Ramos (cell line): ENCODE measurements around the gene PNMT.
"Not testable (repeated sequence)": the region's sequence is repeated elsewhere in the genome, so short reads cannot be mapped to it uniquely, and the experiment has no call there.

Experiments
- in situ Hi-C: fragments of 300-500 bp; cut with MboI; formaldehyde crosslinking; loops from one replicate; pipeline ENCODE4 v1.14.3; 2022; ENCODE audit warnings: low sequenced_read_pairs; ENCODE audit not compliant: unreplicated experiment

The PNMT gene

DNA sequence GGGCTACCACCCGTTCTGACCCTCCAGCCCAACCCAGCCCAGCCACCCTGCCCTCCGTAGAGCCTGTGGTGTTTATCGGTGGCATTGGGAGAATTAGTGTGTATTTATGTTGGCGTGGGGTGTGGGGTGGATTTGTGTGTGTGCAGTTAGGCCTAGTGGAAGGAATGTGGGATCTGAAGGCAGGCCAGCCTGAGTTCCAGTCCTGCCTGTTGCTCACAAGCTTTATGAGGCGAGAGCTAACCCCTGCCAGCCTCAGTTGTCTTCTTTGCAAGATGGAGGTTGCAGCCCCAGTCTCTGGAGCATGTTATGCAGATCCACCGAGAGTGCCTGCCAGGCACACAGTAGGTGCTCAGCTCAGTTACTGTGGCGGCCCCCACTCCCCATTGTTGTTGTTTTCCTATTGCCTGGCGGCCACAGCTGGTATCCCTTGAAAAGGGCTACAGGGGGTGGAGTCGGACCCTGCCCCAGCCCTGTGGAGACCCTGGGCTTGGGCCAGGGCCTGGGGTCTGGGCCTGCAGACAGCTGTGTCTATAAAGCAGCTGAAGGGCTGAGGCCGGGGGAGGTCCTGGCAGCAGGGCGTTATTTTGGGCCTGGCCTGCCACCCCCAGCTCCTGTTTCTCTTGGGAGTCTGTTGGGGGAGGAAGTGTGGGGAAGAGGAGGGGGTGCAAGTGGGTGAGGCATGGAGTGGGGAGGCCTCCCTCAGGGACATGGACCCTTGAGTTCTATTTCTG lies 36.7 kb downstream of the PNMT start:
- in situ Hi-C loops: no loop called here

DNA sequence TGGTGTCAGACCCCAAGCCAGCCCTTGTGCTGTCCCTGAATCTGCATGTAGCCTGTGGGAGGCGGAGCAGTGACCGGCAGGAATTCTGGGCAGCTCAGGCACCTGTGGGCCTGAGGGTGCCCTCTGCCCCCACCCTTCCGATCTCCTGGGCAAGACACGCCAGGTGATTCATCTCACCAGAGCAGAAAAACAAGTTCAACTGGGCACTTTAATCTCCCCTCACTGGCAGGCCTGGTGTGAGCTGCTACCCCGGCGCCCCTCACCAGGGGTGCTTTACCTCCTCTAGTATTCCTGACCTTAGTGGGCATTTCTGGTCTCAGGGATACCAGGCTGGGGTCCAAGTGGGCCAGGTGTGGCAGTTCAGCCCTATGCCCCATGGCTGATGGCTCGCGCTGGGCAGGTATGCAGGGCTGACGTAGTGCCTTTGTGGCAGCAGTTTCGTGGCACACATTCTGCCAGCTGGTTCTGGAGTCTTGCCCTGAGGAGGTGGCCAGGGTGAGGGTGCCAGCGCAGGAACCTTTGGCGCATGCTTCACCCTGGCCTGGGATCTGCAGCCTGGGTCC lies 37.6 kb downstream of the PNMT start:
- in situ Hi-C loops: no loop called here

DNA sequence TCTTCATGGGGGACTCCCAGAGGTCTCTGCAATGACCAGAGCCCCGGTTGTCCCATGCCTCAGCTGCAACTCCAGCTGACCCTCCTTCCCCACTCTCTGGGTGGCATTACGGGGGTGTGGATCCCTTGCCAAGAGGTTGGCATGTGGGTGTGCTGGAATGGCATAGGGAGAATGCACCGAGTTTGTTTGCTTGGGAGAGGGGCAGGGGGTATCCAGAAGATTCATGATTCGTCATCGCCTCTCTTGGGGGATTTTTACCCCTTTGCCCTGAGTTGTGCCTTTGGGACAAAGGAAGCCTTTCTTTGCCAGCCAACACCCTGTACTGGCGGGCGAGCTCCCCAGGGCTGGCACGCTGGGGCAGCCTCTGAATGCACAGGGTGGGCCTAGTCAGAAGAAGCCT lies 38.1 kb downstream of the PNMT start:
- in situ Hi-C loops: no loop called here

DNA sequence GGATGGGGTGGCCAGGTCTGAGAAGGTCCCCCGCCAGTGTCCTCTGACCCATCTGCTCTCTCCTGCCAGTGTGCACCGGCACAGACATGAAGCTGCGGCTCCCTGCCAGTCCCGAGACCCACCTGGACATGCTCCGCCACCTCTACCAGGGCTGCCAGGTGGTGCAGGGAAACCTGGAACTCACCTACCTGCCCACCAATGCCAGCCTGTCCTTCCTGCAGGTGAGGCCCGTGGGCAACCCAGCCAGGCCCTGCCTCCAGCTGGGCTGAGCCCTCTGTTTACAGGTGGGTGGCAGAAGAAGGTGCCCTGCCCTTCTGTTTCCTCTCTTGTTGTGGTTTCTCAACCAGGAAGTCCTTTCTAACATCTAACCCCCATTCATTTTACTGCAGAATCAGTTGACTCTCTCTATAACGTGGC lies 38.7 kb downstream of the PNMT start:
- in situ Hi-C loops: no loop called here

DNA sequence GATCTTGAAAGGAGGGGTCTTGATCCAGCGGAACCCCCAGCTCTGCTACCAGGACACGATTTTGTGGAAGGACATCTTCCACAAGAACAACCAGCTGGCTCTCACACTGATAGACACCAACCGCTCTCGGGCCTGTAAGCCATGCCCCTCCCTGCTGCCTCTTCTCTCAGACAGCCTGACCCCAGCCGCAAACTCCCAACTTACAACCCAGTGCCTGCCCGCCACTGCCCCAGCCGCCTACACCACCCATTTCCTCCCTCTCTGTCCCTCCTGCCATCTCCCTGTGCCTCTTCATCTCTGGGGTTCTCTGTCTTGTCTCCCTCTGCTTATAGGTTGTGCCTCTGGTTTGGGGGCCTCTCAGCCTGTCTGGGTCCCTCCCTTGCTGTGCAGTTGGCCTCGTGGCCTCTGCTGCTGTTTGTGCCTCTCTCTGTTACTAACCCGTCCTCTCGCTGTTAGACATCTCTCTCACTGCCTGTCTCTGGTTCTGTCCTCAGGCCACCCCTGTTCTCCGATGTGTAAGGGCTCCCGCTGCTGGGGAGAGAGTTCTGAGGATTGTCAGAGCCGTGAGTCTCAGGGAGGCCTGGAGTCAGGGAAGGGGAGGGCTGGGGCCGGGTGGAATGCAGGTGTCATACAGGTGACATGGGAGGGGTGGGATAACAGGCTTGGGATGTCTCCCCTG lies 41.2 kb downstream of the PNMT start:
- in situ Hi-C loops: no loop called here

DNA sequence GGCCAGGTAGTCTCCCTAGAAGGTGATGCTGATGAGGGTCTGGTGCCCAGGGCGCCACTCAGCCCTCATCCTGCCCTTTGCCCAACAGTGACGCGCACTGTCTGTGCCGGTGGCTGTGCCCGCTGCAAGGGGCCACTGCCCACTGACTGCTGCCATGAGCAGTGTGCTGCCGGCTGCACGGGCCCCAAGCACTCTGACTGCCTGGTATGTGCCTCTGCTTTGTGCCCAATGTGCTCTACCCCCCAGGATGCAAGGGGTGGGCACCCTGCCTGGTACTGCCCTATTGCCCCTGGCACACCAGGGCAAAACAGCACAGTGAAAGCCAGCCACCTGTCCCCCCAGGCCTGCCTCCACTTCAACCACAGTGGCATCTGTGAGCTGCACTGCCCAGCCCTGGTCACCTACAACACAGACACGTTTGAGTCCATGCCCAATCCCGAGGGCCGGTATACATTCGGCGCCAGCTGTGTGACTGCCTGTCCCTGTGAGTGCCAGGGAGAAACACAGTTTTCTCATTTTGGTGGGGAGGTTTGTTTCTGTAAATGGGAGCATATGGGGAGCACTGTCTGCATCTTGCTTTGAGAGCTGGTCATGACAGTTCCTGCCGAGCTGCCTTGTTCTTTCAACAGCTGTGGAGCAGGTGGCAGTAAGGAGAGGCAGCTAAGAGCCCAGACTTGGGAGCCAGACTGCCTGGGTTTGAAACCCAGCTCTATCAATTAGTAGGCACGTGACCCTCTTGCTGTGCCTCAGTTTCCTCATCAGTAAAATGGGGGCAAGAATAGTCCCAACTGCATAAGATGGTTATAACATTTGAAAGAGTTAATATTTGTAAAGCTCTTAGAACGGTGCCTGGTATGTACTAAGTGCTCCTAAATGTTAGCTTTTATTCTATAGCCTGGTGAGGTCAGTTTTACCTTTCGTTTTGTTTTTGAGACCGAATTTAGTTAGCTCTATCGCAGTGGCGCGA lies 42.0 kb downstream of the PNMT start:
- in situ Hi-C loops: no loop called here

DNA sequence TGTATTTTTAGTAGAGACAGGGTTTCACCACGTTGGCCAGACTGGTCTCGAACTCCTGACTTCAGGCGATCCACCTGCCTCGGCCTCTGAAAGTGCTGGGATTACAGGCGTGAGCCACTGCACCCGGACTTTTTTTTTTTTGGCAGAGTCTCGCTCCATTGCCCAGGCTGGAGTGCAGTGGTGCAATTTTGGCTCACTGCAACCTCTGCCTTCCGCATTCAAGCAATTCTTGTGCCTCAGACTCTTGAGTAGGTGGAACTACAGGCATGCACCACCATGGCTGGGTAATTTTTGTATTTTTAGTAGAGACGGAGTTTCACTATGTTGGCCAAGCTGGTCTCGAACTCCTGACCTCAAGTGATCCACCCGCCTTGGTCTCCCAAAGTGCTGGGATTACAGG lies 42.8 kb downstream of the PNMT start:
- in situ Hi-C loops: not testable (repeated sequence)

DNA sequence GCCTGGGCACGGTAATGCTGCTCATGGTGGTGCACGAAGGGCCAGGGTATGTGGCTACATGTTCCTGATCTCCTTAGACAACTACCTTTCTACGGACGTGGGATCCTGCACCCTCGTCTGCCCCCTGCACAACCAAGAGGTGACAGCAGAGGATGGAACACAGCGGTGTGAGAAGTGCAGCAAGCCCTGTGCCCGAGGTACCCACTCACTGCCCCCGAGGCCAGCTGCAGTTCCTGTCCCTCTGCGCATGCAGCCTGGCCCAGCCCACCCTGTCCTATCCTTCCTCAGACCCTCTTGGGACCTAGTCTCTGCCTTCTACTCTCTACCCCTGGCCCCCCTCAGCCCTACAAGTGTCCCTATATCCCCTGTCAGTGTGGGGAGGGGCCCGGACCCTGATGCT lies 43.6 kb downstream of the PNMT start:
- in situ Hi-C loops: no loop called here

DNA sequence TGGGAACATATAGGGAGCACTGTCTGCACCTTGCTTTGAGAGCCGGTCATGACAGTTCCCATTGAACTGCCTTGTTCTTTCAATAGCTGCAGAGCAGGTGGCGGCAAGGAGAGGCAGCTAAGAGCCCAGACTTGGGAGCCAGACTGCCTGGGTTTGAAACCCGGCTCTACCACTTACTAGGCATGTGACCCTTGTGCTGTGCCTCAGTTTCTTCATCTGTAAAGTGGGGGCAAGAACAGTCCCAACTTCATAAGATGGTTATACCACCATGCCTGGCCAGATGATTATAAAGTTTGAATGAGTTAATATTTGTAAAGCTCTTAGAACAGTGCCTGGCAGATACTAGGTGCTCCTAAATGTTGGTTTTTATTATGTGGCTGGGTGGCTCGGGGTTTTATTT lies 46.0 kb downstream of the PNMT start:
- in situ Hi-C loops: no loop called here

DNA sequence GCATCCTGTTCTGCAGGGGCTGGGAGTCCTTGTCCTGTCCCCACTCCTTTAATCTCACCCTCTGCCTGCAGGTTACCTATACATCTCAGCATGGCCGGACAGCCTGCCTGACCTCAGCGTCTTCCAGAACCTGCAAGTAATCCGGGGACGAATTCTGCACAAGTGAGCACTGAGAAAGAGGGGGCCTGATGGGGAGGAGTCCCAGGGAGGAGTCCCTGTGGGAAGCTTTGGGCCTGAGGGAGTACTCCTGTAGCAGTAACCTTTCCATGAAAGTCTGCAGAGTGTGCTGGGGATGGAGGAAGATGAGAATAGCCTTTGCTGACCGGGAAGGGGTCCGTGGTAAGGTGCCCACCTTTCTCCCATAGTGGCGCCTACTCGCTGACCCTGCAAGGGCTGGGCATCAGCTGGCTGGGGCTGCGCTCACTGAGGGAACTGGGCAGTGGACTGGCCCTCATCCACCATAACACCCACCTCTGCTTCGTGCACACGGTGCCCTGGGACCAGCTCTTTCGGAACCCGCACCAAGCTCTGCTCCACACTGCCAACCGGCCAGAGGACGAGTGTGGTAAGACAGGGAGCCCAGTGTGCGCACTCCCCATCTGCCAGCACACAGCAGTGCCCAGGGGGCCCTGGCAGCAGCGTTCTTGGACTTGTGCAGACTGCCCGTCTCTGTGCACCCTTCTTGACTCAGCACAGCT lies 47.3 kb downstream of the PNMT start:
- in situ Hi-C loops: no loop called here

DNA sequence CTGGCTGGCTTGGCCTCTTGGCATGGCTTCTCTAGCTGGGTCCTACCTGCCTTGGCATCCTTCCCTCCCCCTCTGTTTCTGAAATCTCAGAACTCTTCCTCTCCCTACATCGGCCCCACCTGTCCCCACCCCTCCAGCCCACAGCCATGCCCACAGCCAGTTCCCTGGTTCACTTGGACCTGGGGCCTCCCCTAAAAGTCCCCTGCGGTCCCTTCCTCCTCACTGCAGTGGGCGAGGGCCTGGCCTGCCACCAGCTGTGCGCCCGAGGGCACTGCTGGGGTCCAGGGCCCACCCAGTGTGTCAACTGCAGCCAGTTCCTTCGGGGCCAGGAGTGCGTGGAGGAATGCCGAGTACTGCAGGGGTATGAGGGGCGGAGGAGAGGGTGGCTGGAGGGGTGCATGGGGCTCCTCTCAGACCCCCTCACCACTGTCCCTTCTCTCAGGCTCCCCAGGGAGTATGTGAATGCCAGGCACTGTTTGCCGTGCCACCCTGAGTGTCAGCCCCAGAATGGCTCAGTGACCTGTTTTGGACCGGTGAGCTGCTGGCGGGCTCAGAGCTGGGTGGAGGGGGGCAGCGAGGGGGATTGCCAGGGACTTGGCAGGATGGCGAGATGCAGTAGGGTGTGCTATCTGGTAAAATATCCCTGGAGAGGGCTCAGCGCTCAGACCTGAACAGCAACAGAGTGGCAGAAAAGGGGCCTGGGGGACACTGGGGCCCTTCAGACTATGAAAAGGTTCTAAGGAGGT lies 48.0 kb downstream of the PNMT start:
- in situ Hi-C loops: no loop called here

DNA sequence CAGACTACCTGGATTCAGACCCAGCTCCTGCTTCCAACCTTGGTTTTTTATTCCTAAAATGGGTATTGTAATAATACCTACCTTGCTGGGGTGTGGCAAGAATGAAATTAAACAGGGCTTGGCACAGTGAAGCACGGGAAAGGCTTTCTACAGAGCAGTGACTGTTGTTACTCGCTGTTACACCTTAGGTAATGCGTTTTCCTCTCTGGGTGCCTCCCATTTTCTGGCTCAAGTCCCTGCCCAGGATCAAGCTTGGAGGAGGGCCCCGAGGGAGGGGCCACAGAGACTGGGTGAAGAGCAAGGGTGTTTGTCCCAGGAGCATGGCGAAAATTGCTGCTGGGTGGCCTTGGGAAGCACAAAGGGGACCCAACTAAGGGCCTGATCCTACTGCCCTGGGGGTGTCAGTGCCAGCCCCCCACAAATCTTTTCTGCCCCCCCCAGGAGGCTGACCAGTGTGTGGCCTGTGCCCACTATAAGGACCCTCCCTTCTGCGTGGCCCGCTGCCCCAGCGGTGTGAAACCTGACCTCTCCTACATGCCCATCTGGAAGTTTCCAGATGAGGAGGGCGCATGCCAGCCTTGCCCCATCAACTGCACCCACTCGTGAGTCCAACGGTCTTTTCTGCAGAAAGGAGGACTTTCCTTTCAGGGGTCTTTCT lies 48.8 kb downstream of the PNMT start:
- in situ Hi-C loops: no loop called here

DNA sequence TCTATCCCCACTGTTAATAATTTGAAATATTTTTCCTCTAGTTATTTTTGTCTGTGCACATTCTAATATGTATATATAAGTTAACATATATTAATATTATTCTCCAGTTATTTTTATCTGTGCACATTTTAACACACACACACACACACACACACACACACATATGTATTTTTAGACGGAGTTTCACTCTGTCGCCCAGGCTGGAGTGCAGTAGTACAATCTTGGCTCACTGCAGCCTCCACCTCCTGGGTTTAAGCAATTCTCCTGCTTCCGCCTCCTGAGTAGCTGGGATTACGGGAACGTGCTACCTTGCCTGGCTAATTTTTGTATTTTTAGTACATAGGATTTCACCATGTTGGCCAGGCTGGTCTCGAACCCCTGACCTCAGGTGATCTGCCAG lies 49.4 kb downstream of the PNMT start:
- in situ Hi-C loops: no loop called here

DNA sequence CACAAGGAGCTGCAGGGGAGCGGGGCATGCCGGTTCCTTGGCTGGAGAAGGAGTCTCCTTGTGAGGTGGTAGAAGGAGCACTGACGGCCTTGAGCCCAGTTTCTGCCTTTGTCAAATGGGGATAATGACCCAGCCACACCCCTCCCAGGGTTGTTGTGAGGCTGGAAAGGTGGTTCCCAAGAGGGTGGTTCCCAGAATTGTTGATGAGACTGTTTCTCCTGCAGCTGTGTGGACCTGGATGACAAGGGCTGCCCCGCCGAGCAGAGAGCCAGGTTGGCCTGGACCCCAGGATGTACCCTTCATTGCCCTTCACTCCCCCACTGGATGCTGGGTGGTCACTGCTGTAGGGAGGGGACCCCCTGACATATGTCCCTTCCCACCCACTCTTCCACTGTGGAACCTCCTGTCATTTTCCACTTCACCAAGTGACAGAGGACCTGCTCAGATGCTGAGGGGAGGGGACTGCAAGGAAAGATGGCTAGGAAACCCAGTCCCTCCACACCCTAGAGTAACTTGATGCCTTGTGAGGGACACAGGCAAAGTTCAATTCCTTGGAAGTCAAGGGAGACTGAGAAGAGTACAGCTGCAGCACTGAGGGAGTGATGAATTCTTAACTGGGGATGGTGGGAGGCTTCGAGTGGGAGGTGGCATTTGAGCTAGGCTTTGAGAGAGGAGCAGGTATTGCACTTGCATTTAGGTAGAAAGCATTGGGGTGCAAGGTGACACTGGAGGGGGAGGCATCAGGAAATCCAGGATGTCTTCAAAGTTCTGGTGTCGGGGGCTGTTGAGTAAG lies 51.5 kb downstream of the PNMT start:
- in situ Hi-C loops: no loop called here
